ENCODE measurements around the gene NPY. TPM values are rescaled to one million over a fixed set of nuclear protein-coding genes. Genes with fewer than 3 reads are reported as not detected.

Gene NPY
- total RNA-seq: not detected in 2 replicates

- H3K36me3 ChIP-seq (ENCODE audit: control insufficient read depth, insufficient read depth, low read length): no peaks in the 10 kb centered on the region
- TF ChIP-seq CTCF (IDR thresholded peaks at IDR 0.05; ENCODE audit: insufficient read depth, low read length, severe bottlenecking): no peak
- H3K27me3 ChIP-seq (ENCODE audit: control insufficient read depth, insufficient read depth, low read length): peaks cover 29% of the 10 kb centered on the region
- H3K4me3 ChIP-seq (ENCODE audit: low read depth, low read length): no peak within 1 kb of the TSS
- no peak for DNase-seq (ENCODE audit: low read depth)
- no peak for FAIRE-seq
These were observed at the start of gene NPY for GRCh38 chr7:24283897-24284698. Gene NPY (plus strand): TSS chr7:24284190. CDS start chr7:24285241, 1,051 bp downstream.

- FAIRE-seq (no peak), DNase-seq (ENCODE audit: low read depth) (no peak)
- H3K4me3 ChIP-seq (ENCODE audit: low read depth, low read length): no peak overlapping the region
- TF ChIP-seq CTCF (IDR thresholded peaks at IDR 0.05; ENCODE audit: insufficient read depth, low read length, severe bottlenecking): no peak
- no peaks in the 10 kb centered on the region for H3K36me3 ChIP-seq (ENCODE audit: control insufficient read depth, insufficient read depth, low read length)
- no peaks in the 10 kb centered on the region for H3K27me3 ChIP-seq (ENCODE audit: control insufficient read depth, insufficient read depth, low read length)
These were observed 44.7 kb upstream of the NPY start for GRCh38 chr7:24239260-24239659.

GRCh38 chr7:24241206-24241605 is 42.8 kb upstream of the NPY start:
- Histone ChIP-seq H3K36me3 (ENCODE audit: control insufficient read depth, insufficient read depth, low read length) (no peaks in the 10 kb centered on the region), H3K27me3 (ENCODE audit: control insufficient read depth, insufficient read depth, low read length) (no peaks in the 10 kb centered on the region), H3K4me3 (ENCODE audit: low read depth, low read length) (no peak overlapping the region)
- no peak for FAIRE-seq
- no peak for TF ChIP-seq CTCF (IDR thresholded peaks at IDR 0.05; ENCODE audit: insufficient read depth, low read length, severe bottlenecking)
- DNase-seq (ENCODE audit: low read depth): no peak

- FAIRE-seq: no peak
- Histone ChIP-seq H3K4me3 (ENCODE audit: low read depth, low read length) (no peak overlapping the region), H3K27me3 (ENCODE audit: control insufficient read depth, insufficient read depth, low read length) (no peaks in the 10 kb centered on the region), H3K36me3 (ENCODE audit: control insufficient read depth, insufficient read depth, low read length) (no peaks in the 10 kb centered on the region)
- no peak for TF ChIP-seq CTCF (IDR thresholded peaks at IDR 0.05; ENCODE audit: insufficient read depth, low read length, severe bottlenecking)
- no peak for DNase-seq (ENCODE audit: low read depth)
These were observed 39.4 kb upstream of the NPY start for GRCh38 chr7:24244554-24244953.

- DNase-seq (ENCODE audit: low read depth) (no peak), FAIRE-seq (no peak)
- H3K36me3 ChIP-seq (ENCODE audit: control insufficient read depth, insufficient read depth, low read length): no peaks in the 10 kb centered on the region
- no peak for TF ChIP-seq CTCF (IDR thresholded peaks at IDR 0.05; ENCODE audit: insufficient read depth, low read length, severe bottlenecking)
- no peak overlapping the region for H3K4me3 ChIP-seq (ENCODE audit: low read depth, low read length)
- no peaks in the 10 kb centered on the region for H3K27me3 ChIP-seq (ENCODE audit: control insufficient read depth, insufficient read depth, low read length)
These were observed 38.6 kb upstream of the NPY start for GRCh38 chr7:24245362-24245761.

GRCh38 chr7:24249266-24249665 is 34.7 kb upstream of the NPY start:
- no peak for TF ChIP-seq CTCF (IDR thresholded peaks at IDR 0.05; ENCODE audit: insufficient read depth, low read length, severe bottlenecking)
- no peak for DNase-seq (ENCODE audit: low read depth)
- no peaks in the 10 kb centered on the region for H3K36me3 ChIP-seq (ENCODE audit: control insufficient read depth, insufficient read depth, low read length)
- no peak for FAIRE-seq
- H3K27me3 ChIP-seq (ENCODE audit: control insufficient read depth, insufficient read depth, low read length): no peaks in the 10 kb centered on the region
- H3K4me3 ChIP-seq (ENCODE audit: low read depth, low read length): no peak overlapping the region

Data from bronchial epithelial cell (primary cell).